ENCODE measurements around the gene GPN2.
A peak's percentile ranks its signal among the peaks of the same experiment; 100 is the strongest.

Gene GPN2

DNA sequence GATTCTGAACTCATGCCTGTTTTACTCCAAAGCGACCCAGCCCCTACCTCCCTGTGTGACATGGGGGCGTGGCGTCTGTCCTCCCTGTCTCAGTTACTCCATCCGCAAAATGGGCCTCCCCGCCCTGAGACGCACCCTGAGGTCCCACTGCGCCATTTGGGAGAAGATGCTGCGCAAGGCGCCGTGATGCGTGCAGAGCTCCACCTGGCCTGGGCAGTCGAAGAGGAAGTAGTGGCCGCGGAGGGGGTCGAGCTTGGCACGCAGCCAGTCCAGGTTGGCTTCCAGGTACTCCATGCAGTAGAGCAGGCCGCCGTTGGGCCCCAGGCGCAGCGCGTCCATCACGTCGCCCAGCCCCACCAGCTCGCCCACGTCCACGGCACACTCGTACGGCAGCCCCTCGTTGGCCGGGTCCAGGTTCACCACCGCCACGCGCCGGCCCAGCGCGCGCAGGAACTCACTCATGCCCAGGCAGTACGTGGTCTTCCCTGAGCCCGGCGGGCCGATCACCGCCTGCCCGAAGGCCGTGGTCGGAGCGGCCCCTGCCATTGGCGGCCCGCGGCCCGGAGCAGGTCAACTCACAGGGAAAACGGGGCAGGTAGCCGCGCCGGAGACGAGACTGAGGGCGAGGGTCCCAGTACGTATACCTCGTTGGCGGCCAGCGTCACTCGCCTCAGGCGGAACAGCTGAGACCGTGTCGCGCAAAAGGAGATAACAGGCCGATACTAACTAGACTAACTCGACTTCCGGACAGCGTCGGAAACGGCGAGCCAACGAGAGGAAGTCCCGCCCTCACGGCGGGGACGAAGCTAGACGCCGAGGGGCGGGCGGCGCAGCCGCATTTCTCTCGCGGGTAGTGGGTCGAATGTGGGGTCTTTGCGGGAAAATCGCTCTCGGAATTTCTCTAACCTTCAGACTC, at the start of gene GPN2:
GPN2 (minus strand) TSS at position 733 of the 916 bp plus-strand sequence; CDS start at position 546, 187 bp downstream.
- peak; percentile 53 to 54 for DNase-seq (ENCODE audit: low read depth in 2 of 2)

GRCh38 chr1:26938659-26939025, 48.6 kb upstream of the GPN2 start:
- no peak for DNase-seq (ENCODE audit: low read depth in 2 of 2)

GRCh38 chr1:26938004-26938658, 48.0 kb upstream of the GPN2 start:
- DNase-seq (ENCODE audit: low read depth in 2 of 2) = no peak

DNA sequence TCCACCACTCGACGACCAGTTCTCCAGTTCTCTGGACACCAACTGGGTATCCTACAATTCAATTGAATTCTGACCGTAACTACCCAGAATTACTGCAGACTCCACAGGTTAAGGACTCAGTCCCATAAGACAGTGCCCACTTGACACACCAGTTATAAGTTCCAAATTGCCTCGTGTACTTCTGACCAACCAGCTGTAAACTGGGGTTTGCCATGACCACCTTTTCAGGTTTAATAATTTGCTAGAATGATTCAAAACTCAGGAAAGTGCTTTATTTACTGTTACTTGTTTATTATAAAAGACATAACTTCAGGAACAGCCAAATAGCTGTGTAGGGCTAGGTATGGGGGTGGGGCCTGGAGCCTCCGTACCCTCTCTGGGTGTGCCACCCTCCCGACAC, 46.7 kb upstream of the GPN2 start:
- DNase-seq (ENCODE audit: low read depth in 2 of 2) = no peak

DNA sequence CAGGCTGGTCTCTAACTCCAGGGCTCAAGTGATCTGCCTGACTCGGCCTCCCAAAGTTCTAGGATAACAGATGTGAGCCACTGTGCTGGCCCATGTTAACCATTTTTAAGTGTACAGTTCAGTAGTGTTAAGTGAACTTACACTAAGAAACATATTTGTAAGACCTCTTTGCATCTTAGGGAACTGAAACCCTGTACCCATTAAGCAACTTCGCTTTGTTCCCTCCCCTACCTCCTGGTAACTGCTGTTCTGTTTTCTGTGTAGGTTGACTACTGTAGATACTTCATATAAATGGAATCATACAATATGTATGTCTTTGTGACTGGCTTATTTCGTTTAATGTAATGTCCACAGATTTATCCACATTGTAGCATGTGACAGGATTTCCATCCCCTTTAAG, 42.4 kb upstream of the GPN2 start:
- DNase-seq (ENCODE audit: low read depth in 2 of 2) = no peak

DNA sequence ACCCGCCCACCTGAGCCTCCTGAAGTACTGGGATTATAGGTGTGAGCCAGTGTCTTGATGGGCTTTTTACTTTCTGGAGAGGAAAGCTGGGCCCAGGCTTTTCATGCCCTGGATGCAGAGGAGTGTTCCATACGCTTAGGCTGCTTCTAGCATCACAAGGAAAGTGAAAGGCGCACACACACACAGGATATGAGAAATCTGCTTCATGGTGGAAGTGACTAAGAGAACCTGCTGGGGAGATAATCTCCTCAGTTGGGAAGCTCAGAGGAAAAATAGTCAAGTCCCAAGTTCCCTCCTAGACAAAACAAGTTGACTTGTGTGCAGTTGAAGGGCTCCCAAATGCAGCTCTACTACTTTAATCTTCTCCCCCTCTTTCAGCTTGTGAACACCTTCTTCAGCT, 33.6 kb upstream of the GPN2 start:
- DNase-seq (ENCODE audit: low read depth in 2 of 2) = no peak

GRCh38 chr1:26922901-26923300, 32.8 kb upstream of the GPN2 start:
- no peak for DNase-seq (ENCODE audit: low read depth in 2 of 2)

DNA sequence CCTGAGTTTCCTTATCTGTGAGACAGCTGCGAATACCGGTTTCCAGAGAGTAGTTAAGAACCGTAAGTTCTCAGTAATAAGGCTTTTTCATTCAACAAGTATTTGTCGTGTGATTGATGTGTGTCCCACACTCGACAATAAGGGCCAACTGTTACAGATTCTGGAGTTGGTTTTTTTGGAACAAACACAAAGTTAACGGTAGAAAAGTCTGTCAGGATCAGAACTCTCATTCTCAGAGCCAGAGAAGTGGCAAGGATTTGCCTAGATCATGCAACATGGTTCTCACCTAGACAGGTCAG, 32.3 kb upstream of the GPN2 start:
- no peak for DNase-seq (ENCODE audit: low read depth in 2 of 2)

DNA sequence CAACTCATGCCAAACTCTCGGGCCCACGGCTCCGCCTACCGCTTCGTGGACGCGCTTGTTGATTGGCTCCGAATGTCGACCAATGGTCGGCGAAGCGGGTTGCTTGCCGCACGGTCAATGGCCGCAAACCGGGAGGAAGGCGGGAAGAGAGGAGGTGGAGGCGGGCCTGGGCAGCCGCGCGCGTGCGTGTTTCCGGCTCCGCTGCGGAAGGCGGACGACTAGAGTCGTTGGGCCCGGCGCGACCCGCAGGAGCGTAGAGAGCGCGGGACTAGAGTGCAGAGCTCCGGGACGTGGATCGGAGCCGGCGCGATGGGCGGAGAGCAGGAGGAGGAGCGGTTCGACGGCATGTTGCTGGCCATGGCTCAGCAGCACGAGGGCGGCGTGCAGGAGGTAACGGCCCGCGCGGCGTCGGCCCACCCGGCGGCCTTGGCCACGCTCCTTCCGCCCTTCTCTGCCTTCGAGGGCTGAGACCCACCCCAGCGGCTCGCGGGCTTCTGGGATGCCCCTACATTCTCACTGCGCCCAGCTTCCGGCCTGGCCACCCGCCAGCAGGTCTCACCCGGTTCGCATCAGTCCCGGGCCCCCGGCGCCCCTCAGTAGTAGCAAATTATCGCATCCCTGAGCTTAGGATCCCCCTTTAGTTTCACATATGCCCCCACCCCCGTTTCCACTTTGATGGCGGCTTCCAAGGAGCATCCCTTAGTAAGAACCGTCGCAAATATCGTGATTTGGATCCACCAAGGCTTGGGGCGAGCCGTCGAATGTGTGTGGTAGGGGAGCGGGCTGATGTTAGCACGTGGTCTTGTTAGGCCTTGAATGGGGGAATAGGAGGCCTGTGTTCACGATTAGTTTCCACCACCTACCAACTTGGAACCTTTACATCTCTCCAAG, 31.7 kb upstream of the GPN2 start, which contains the start of gene NUDC:
NUDC (plus strand) TSS at position 204 of the 891 bp plus-strand sequence; CDS start at position 310, 106 bp downstream.
- peak; percentile 93 for DNase-seq (ENCODE audit: low read depth in 2 of 2)

GRCh38 chr1:26921126-26921539, 31.1 kb upstream of the GPN2 start:
- no peak for DNase-seq (ENCODE audit: low read depth in 2 of 2)

DNA sequence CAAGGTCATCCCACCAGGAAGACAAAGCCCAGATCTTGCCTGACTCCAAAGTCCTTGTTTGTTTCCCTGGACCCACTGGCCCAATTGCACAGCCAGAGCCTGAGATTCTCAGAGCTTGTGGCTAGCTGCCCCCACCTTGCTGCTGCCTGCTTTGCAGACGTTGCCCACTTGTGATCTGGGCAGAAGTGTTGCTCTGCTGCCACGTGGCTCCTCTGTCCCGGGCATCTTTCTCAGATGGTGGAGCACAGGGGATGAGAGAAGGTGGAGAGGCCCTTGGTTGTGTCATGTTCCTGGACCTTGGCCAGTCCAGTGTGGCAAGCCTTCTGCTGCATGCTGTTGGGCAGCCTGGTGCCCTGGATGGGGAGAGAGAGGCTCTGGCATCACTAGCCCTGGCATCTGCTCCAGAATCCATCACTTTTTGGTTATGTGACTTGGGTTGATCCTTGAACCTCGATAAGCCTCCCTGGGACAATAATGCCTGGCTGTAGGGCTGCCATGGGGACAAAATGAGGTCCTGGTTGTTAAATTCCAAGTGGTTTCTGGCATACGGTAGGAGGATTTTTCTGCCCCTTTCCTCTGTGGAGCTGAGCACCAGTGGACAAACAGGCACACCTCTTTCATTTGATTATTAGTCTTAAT, 25.2 kb upstream of the GPN2 start:
- no peak for DNase-seq (ENCODE audit: low read depth in 2 of 2)

- DNase-seq (ENCODE audit: low read depth in 2 of 2) = no peak
These were observed 23.9 kb upstream of the GPN2 start, which contains the start of gene NR0B2 for GRCh38 chr1:26913754-26914619. NR0B2 (minus strand) TSS chr1:26913975; CDS start chr1:26913940, 35 bp downstream.

- DNase-seq (ENCODE audit: low read depth in 2 of 2) = no peak
These were observed 23.3 kb upstream of the GPN2 start for GRCh38 chr1:26913389-26913753.

GRCh38 chr1:26912147-26912490, 22.0 kb upstream of the GPN2 start:
- no peak for DNase-seq (ENCODE audit: low read depth in 2 of 2)

GRCh38 chr1:26911399-26912146, 21.5 kb upstream of the GPN2 start:
- no peak for DNase-seq (ENCODE audit: low read depth in 2 of 2)

GRCh38 chr1:26910343-26911160, 20.5 kb upstream of the GPN2 start:
- DNase-seq (ENCODE audit: low read depth in 2 of 2) = no peak

DNA sequence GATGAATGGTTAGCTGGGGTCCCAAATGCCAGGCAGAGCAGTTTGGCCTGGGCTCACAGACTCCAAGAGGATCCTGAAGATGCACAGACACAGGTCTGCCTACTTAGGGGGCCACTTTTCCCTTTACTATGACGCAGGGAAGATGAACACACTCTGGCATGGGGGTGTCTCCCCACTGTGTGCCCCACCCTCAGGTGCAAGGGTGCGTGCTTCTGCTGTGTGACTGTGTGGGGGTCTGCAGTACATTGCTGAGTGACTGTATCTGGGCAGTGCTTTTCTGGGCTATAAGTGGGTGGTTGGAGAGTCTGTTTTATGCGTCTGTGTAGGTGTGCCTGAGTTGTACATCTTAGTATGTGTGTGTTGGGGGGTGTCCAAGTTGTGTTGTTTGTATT, 19.9 kb upstream of the GPN2 start:
- DNase-seq (ENCODE audit: low read depth in 2 of 2) = no peak

GRCh38 chr1:26907071-26907917, 17.2 kb upstream of the GPN2 start:
- no peak for DNase-seq (ENCODE audit: low read depth in 2 of 2)
